Stimulated activated CD8-positive, alpha-beta memory T cell treated with anti-CD3 and anti-CD28 coated beads, Interleukin-15, amount 100 ng/mL, for 1 hour (primary cell): Measurements from ENCODE around the gene PARVB.

Experiments used
- DNase-seq: peaks from one replicate; pipeline ENCODE4 v3.0.0-alpha.2; 2020; ENCODE audit warnings: low read depth

The PARVB gene

DNA sequence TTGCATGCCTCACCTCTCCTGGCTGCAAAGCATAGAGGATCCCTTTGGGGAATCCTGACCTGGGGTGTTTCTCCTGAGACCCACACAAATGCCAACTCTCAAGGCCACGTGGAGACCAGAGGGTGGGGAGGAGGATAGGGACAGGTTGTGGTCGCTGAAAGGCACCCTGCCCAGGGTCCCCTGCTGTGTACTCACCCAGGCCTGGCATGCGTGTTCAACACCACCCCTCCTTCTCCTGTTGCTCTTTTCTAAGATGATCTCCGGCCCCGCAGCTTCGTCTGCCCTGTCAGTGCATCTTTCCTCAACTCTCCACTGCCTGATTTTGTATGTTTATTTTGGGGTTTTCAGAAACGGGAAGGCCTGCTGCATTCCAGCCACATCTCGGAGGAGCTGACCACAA is 112.0 kb downstream of the PARVB start:
- no peak for DNase-seq

DNA sequence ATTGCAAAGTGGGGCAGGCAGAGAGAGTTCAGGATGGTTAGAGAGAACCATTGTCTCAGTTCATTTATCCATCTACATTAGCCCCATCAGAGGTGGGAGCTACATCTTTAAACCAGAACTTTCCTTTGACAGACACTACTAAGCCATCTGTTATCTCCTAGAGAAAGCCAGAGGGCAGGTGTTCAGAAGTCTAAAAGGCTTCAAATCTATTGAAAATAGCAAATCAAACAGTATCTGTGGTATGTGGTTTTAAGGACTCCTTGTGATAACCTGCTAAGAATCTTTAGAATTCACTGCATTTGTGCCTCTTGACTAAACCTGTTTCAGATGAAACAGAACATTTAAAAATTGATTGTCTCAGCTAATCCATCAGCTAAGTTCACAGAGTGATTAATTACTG is 112.7 kb downstream of the PARVB start:
- no peak for DNase-seq

DNA sequence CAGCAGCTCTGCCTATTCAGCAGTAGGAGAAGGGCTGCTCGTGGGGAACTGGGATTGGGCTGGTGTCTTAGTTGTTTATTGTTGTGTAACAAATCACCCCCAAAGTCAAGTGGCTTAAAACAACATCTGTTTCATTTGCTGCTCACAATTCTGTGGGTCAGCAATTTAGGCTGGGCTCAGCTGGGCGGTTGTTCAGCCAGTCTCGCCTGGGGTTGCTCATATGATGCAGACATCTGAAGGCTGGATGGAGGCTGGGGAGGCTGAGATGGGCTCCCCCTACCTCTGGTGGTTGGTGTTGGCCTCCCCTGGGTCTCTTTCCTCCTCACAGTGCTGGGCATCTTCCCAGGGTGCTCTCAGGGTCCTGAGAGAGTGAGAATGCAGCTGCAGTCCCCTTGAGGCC is 113.3 kb downstream of the PARVB start:
- no peak for DNase-seq

DNA sequence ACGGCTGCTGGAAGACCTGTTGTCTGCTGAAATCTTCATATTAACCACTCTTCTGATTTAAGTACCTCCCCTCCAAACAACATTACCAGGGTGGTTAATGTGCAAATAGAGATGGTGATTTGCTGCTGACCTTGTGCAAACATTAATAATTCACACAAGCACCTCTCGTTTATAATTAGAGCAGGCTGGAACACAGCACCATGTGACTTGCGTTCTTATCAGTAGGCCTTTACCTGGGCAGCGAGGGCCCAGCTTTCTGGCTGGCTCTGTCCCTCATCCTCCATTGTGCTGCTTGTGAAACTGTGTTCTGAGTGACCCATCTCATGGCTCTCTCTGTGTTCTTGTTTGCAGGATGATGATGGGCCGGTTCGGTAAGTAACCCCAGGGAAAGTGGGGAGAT is 115.7 kb downstream of the PARVB start:
- DNase-seq = no peak

DNA sequence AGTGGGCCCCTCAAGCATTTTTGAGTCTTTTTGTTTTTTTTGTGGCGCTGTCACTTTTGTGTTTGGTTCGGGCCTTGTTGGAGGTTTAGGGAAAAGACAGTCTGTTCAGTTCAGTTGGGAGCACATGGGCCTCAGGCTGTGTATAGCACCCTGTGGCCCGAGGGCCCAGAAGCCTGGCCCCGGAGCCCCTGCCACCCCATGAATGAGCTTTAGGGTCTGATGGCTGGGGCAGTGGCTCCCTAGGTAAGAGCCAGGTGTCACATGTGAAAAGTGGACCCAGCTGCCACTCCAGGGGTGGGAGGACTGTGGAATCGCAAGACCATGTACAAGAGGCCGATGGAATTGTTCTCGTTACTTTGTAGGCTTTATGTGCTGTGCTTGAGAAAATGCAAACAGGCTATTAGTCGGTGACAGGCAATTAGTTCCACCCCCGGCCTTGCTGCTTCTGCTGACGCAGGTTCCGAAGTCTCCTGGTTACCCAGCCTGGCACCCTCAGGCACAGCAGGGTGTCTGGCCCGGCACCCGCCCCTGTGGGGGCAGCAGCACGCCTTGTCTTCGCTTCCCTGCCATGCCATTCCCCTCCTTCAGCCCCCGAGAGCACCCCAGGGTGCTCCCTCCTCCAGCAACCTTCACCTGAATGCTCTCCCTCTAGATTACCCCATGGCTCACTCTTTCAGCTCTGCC is 118.5 kb downstream of the PARVB start:
- no peak for DNase-seq

DNA sequence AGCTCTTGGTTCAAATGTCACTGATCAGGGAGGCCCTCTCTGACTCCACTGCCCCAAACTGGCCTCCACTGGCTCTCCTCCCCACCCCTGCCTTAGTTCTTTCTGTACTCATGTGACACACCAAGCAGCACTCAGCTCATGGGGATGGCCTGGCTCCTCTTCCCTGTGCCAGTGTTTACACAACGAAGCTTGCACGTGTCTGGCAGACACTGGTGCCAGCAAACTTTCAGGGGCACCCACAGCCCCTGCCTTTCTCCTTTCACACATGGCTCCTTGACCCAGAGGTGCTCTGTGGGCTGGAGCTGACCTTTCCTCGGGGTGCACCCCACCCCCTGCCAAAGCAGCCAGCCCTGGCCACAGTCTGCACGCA is 119.0 kb downstream of the PARVB start:
- DNase-seq = no peak

DNA sequence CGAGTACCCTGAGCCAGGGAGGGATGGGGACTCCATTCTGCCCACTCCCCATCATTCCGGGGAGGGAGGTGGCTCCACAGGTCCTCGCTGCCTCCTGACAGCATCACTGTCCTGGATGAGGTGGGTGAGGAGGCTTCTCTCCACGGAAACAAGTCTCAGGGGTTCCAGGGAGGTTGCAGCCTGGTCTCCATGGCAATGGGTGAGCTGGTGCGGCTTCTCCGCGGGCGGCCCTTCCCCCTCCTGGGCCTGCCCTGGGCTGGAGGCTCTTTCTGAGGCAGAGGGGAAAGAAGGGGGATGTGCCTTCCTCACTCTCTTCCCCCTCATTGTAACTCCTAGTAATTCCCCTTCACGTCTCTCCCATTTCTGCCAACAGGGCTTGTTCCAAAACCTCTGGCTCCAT is 119.5 kb downstream of the PARVB start:
- no peak for DNase-seq

DNA sequence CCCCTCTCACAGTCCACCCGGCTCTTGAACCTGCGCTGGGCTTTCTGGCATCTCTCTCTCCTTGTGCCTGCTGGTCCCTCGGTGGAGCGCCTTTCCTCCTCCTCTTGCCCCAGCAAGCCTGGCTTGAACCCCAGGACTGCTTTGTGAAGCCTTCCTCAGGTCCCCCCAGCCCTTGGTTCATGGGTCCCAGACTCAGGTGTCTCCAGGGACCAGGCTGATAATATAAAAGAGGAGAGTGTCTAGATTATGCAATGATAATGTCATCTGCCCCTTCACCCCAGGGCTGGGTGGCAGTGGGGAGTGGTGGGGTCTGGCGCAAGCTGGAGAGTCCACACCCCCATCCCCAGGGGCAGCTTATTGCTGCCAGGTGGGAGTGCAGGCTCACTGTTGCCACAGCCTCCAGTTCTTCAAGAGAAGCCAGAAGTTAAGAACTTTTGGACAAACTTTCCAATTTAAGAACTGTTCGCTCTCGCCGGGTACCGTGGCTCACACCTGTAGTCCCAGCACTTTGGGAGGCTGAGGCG is 120.0 kb downstream of the PARVB start:
- DNase-seq = no peak

DNA sequence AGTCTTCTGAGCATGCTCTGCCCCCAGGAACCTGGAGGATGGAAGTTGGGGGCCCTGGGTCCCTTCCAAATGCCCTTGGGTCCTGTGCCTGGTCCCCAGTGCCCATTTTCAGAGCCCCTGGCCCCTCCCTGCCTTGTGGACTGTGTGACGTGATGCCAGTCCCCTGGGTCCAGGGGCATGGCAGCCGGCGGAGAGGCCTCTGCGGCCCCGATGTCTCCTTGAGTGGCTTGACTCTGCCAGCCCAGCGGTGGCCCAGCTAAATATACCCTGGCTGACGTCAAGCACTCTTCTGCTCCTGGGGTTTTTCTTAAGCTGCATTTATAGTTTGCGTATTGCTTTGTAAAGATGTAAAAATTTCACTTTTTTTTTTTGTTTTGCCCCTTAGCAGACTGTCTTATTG is 121.4 kb downstream of the PARVB start:
- DNase-seq = no peak

DNA sequence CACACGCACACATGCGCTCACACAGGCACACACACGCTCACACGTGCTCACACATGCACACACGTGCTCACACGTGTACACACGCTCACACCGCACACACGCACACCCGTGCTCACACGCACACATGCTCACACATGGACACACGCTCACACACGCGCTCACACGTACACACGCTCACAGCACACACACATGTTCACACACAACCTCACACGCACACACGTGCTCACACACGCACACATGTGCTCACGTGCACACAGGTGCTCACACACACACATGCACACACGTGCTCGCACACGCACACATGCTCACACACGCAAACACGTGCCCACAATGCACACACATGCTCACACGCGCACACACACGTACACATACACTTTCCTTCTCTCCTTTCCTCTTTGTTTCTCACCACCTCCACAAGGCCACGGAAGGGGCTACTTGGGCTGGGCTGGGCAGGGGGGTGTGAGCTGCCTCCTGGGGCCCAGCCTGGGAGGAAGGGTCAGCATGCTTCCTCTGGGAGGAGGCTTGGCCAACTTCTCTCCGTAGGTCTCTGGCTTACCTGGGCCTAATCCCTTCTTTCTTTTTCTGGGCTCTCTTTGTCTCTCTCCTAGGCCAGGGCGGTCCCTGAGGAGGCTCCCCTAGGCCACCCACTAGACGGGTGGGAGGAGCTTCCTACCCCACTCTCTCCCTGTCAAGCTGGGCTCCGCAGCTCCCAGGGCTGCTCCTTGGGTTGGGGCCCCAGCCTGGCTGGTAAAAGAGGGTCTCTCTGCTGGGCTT is 122.2 kb downstream of the PARVB start:
- no peak for DNase-seq

DNA sequence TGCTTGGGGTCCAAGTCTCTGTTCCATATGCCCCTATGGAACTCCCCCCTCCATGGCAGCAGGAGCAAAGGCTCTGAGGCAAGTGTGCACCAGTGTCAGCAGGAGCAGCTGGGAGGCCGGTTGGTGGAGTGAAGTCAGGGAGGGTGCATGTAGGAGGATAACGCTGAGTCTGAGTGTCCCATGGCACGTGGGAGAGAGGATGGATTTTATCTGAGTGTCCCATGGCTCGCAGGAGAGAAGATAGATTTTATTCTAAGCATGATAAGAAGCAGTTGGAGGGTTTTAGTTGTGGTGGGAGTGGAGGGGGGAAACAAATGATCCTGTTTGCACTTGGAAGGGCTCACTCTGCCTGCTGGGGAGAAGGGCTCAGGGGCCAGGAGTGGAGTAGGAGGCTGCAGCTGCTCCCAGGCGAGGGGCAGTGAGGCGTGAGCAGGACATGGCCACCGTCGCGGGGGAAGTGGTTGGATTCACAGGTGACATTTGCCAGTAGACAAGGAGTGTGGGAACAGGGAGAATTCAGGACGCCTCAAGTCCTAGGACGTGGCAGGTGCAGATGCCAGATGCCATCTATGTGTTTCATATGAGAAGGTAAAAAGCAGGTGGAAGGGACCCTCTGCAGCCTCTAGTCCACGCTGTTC is 123.0 kb downstream of the PARVB start:
- no peak for DNase-seq

DNA sequence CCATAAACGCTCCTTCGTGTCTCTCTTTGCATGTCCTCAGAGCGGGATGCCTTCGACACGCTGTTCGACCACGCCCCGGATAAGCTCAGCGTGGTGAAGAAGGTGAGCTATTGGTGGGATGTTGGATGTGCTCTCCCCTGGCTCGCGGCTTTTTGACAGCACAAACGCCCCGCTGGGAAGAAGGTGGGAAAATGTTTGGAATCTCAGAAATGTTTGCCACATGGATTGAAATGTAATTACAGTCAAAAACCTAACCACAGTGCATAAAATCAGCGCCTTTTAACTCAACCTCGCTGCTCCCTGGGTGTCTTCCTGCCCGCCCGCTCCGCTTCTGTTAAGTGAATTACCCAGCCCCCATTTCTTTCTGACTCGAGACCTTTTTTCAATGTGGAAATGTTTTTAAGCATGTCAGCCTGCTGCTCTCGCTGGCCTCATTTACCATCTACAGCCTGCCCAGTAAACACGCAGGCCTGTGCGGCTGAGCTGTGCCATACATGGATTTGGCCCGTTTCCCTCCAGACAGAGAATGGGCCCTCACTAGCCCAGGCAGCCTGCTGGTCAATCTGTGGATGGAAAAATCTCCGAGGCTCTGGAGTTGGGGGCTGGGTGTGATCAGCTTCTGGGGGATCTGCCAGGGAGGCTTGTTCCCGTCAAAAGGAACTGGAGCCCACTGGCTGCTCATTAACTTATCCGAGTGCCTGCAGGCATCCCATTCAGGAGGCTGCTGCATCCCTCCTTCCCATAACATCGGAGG is 123.9 kb downstream of the PARVB start:
- no peak for DNase-seq

DNA sequence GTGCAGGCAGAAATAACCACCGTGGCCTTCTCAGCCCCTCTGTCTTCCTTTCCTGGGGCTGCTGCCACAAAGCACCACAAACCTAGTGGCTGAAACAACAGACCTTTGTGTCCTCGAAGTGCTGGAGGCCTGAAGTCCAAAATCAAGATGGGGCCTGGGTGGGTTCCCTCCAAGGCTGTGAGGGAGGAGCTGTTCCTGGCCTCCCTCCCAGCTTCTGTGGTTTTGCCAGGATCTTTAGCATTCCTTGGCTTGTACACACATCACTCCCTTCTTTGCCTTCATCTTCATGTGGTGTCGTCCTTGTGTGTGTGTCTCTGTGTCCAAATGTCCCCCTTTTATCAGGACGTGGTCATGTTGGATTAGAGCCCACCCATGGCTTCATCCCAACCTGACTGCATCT is 127.6 kb downstream of the PARVB start:
- DNase-seq = no peak

DNA sequence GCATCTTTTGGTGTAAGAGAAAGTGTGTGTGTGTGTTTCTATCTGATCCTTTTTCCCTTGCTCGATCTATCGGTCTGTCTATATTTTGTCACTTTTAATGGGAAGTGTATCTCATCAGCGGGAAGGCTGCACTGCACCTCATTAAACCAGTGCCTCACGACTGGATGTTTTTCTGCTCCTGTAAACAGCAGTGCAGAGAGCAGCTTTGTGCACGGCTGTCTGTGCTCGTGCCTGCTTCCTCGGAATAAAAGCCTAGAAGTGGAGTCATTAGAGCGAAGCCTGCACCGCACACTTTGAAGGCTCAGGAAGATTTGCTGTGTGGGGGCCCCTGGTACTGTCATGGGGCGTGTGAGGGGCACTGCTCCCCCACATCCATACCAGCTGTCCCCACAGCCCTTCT is 129.6 kb downstream of the PARVB start:
- DNase-seq = no peak

DNA sequence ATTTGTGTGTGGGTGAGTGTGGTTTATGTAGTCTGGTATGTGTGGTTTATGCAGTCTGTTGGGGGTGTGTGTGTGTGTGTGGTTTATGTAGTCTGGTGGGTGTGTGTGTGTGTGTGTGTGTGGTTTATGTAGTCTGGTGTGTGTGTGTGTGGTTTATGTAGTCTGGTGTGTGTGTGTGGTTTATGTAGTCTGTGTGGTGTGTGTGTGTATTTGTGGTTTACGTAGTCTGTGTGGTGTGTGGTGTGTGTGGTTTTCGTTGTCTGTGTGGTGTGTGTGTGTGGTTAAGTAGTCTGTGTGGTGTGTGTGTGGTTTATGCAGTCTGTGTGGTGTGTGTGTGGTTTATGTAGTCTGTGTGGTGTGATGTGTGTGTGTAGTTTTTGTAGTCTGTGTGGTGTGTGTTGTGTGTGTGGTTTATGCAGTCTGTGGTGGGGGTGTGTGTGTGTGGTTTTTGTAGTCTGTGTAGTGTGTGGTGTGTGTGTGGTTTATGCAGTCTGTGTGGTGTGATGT is 130.4 kb downstream of the PARVB start:
- no peak for DNase-seq

DNA sequence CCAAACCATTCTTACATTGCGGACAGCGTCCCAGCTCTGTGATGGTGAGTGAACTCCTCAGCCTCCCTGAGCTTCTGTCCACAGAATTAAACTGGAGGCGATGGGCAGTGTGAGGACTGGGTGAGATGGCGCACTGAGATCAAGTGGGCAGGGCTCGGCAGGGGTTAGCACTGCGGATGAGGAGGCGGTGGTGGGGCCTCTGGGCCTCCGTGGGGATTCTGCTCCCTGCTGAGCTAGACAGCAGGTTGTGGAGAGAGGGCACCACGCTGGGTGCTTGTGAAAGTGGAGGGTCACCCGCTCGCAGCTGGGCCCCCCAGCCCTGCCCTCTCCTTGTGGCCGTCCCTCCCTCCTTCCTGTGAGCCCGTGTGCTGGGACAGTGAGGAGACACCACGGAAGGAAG is 131.0 kb downstream of the PARVB start:
- no peak for DNase-seq

DNA sequence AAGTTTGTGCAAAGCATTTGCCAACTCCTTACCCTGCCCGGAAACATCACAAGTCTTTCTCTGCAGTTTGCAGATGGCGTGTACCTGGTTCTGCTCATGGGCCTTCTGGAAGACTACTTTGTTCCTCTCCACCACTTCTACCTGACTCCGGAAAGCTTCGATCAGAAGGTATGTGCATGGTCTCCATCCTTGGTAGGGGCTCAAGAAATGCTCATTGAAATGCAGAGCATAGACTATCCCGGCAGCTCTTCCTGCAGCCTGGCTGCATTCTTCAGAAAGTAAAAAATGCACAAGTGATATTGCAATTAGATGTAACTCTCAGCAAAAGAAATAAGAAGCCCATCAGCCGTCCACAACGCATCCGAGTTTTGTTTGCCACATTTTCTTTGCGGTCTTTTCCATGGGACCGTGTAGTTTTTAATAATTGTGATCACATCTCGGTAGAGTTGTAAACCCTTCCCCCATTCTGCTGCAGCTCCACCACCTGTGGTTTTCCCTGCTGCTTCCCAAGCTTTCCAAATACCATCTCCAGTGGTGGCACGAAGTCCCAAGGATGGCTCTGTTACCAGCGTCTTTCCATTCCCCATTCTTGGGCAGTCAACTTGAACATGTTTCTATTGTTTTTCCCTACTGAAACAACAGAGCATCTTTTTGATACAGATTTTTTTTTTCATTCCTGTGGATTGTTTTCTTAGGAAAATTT is 134.0 kb downstream of the PARVB start:
- DNase-seq = no peak

DNA sequence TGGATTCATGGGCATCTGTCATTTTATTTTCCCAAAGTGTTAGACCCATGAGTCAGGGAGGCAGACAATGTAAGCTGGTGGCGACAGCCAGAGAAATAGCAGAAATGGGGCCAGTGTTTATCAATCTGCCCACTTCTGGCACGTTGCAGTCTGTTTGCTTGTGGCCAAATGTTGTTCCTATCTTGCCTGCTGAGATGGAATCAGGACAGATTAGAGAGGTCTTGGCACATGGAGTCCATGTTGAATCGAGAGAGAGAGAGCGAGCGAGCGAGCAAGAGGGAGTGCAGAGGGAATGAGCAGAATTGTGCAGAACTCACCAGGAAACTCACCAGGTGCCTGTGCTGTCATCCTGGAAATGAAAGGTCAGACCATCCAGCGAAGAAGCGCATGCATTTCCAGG is 134.7 kb downstream of the PARVB start:
- no peak for DNase-seq

DNA sequence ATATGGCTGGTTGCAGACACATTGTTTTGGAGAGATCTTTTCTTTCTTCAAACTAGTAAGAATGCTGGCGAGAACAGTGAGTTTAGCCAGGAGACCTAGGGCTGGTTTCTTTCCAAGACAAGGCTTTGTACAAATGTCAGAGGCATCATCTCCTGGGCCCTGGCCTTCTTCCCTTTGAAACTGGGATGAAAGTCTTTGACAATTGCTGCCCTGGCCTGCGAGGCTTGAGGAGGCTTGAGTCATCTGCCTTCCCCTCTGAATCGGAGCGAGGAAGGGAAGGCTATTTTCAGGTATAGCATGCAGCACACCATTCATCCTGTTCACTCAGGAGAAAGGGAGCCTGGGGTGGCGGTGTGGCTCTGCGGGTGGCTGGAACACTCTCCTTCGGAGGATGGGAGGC is 135.1 kb downstream of the PARVB start:
- no peak for DNase-seq

DNA sequence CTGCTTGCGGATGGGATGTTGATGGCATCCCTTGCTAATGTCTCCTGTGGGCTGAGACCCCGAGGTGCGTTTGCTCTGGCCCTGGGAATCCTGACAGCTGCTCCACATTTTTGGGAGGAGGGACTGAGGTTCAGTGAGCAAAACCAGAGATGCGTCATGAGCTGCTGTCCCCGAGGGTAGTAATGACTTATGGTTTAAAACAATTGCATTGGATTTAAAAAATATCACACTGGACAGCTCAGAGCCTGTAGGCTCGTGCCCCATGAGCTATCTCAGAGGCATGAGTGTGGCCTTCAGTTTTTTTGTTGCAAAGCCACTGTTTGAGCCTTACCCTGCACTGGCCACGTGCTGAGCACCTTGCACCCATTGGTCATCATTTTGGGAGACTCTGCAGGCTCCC is 135.7 kb downstream of the PARVB start:
- no peak for DNase-seq

DNA sequence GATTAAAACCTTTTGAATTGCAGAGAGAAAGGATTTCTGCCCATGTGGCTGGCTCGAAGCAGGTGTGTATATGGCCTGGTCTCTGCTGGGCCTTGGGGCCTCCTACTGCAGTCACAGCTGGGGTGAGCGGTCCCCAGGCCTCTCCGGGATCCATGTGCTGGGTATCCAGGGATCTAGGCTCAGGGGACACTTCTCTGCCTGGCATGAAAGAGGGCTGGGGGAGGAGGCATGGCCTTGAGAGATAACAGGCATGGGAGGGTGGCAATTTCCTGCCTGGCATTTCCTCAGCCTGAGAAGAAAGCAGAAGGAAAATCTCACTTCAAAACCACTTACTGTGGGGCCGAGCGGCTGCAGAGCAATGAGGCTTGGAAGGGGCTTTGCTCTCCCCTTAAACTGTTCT is 136.3 kb downstream of the PARVB start:
- DNase-seq = no peak

DNA sequence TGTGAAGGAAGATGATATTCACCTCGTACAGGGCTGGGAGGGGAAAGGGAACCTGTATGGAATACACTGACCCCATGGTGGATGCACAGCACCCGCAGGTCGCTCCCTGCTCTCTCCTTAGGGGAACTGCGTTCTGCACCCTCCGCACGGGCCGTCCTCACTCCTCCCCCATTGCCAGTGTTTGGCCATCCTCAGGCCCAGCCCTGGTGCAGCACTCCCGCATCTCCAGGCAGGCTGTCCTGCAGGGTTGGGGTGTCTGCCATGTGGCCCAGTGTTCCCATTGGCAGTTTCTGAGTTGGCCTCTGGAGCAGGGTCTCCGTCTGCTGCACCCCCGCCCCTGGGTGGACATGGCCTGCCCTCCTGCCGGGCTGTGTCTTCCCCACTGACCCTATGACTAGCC is 137.6 kb downstream of the PARVB start:
- no peak for DNase-seq
